HEK293 (cell line): Measurements from ENCODE around the gene NUDT8.

ENCODE experiments used
- GLI2 ChIP-seq: fragments of 450-650 bp; formaldehyde crosslinking; IDR thresholded peaks from 2 replicates; pipeline ENCODE4; 2017; ENCODE audit warnings: missing biosample characterization, missing genetic modification characterization, low read depth, borderline replicate concordance
- GLIS1 ChIP-seq: fragments of 450-650 bp; formaldehyde crosslinking; IDR thresholded peaks from 2 replicates; pipeline ENCODE4 v1.5.1; 2016; ENCODE audit warnings: missing biosample characterization, missing genetic modification characterization
- HOXC10 ChIP-seq: sonication (generic); formaldehyde crosslinking; IDR thresholded peaks from 2 replicates; pipeline ENCODE4 v1.8.1; 2023; ENCODE audit warnings: mild to moderate bottlenecking, missing genetic modification reagents
- KLF7 ChIP-seq: fragments of 450-650 bp; formaldehyde crosslinking; IDR thresholded peaks from 2 replicates; pipeline ENCODE4 v1.5.1; 2016; ENCODE audit warnings: missing biosample characterization, missing genetic modification characterization, borderline replicate concordance
- MYNN ChIP-seq: fragments of 450-650 bp; formaldehyde crosslinking; IDR thresholded peaks from 2 replicates; pipeline ENCODE4 v1.5.1; 2016; ENCODE audit warnings: missing biosample characterization, missing genetic modification characterization, borderline replicate concordance
- OSR2 ChIP-seq: fragments of 450-650 bp; formaldehyde crosslinking; IDR thresholded peaks from 2 replicates; pipeline ENCODE4 v1.5.1; 2016; ENCODE audit warnings: missing biosample characterization, missing genetic modification characterization
- PRDM1 ChIP-seq: fragments of 450-650 bp; formaldehyde crosslinking; IDR thresholded peaks from 2 replicates; pipeline ENCODE4; 2016; ENCODE audit warnings: missing biosample characterization, missing genetic modification characterization
- PRDM10 ChIP-seq: fragments of 450-650 bp; formaldehyde crosslinking; IDR thresholded peaks from 2 replicates; pipeline ENCODE4 v1.5.1; 2016; ENCODE audit warnings: missing biosample characterization, missing genetic modification characterization
- RBAK ChIP-seq: fragments of 450-650 bp; formaldehyde crosslinking; IDR thresholded peaks from 2 replicates; pipeline ENCODE4 v1.5.1; 2016; ENCODE audit warnings: missing biosample characterization, missing genetic modification characterization
- SCRT2 ChIP-seq: fragments of 450-650 bp; formaldehyde crosslinking; IDR thresholded peaks from 2 replicates; pipeline ENCODE4 v1.5.1; 2016; ENCODE audit warnings: missing biosample characterization, missing genetic modification characterization
- SETDB1 ChIP-seq: IDR thresholded peaks from one replicate; pipeline ENCODE4 v1.6.1; 2017; ENCODE audit warnings: mild to moderate bottlenecking, low read length, moderate library complexity, mixed read lengths; ENCODE audit not compliant: insufficient read length
- TSHZ1 ChIP-seq: fragments of 450-650 bp; formaldehyde crosslinking; IDR thresholded peaks from 2 replicates; pipeline ENCODE4 v1.5.1; 2016; ENCODE audit warnings: missing biosample characterization, missing genetic modification characterization, borderline replicate concordance
- ZBTB48 ChIP-seq: fragments of 450-650 bp; formaldehyde crosslinking; IDR thresholded peaks from 2 replicates; pipeline ENCODE4 v1.5.1; 2016; ENCODE audit warnings: missing biosample characterization, missing genetic modification characterization
- ZNF169 ChIP-seq: fragments of 450-650 bp; formaldehyde crosslinking; IDR thresholded peaks from 2 replicates; pipeline ENCODE4 v1.5.1; 2016; ENCODE audit warnings: missing biosample characterization, missing genetic modification characterization
- ZNF184 ChIP-seq: fragments of 450-650 bp; IDR thresholded peaks from 2 replicates; pipeline ENCODE4 v1.5.1; 2018; ENCODE audit warnings: missing biosample characterization, mild to moderate bottlenecking, missing genetic modification characterization
- ZNF23 ChIP-seq: fragments of 450-650 bp; formaldehyde crosslinking; IDR thresholded peaks from 2 replicates; pipeline ENCODE4 v1.5.1; 2016; ENCODE audit warnings: missing biosample characterization, missing genetic modification characterization, borderline replicate concordance
- ZNF248 ChIP-seq: fragments of 450-650 bp; formaldehyde crosslinking; IDR thresholded peaks from 2 replicates; pipeline ENCODE4 v1.5.1; 2017; ENCODE audit warnings: missing biosample characterization, missing genetic modification characterization
- ZNF391 ChIP-seq: fragments of 450-650 bp; formaldehyde crosslinking; IDR thresholded peaks from 2 replicates; pipeline ENCODE4 v1.5.1; 2016; ENCODE audit warnings: low read depth, missing biosample characterization, missing genetic modification characterization, borderline replicate concordance
- ZNF398 ChIP-seq: fragments of 450-650 bp; formaldehyde crosslinking; IDR thresholded peaks from 2 replicates; pipeline ENCODE4 v1.5.1; 2017; ENCODE audit warnings: missing biosample characterization, missing genetic modification characterization
- ZNF558 ChIP-seq: fragments of 450-650 bp; formaldehyde crosslinking; IDR thresholded peaks from 2 replicates; pipeline ENCODE4 v1.5.1; 2016; ENCODE audit warnings: missing biosample characterization, missing genetic modification characterization
- ZNF571 ChIP-seq: fragments of 450-650 bp; formaldehyde crosslinking; IDR thresholded peaks from 2 replicates; pipeline ENCODE4 v1.5.0; 2017; ENCODE audit warnings: missing biosample characterization, missing genetic modification characterization
- ZNF624 ChIP-seq: fragments of 450-650 bp; formaldehyde crosslinking; IDR thresholded peaks from 2 replicates; pipeline ENCODE4 v1.5.1; 2017; ENCODE audit warnings: missing biosample characterization, missing genetic modification characterization
- ZNF639 ChIP-seq: fragments of 450-650 bp; formaldehyde crosslinking; IDR thresholded peaks from 2 replicates; pipeline ENCODE4 v1.5.1; 2016; ENCODE audit warnings: missing biosample characterization, missing genetic modification characterization
- ZNF658 ChIP-seq: fragments of 450-650 bp; formaldehyde crosslinking; IDR thresholded peaks from 2 replicates; pipeline ENCODE4; 2016; ENCODE audit warnings: missing biosample characterization, missing genetic modification characterization
- ZNF776 ChIP-seq: fragments of 450-650 bp; formaldehyde crosslinking; IDR thresholded peaks from 2 replicates; pipeline ENCODE4 v1.5.0; 2017; ENCODE audit warnings: missing biosample characterization, missing genetic modification characterization, borderline replicate concordance
- ZSCAN4 ChIP-seq: fragments of 450-650 bp; formaldehyde crosslinking; IDR thresholded peaks from 2 replicates; pipeline ENCODE4 v1.5.1; 2017; ENCODE audit warnings: missing biosample characterization, missing genetic modification characterization
- ZSCAN5A ChIP-seq: fragments of 450-650 bp; formaldehyde crosslinking; IDR thresholded peaks from 2 replicates; pipeline ENCODE4 v1.5.1; 2016; ENCODE audit warnings: missing biosample characterization, missing genetic modification characterization
- ZXDB ChIP-seq: fragments of 450-650 bp; formaldehyde crosslinking; IDR thresholded peaks from 2 replicates; pipeline ENCODE4 v1.5.1; 2016; ENCODE audit warnings: missing biosample characterization, missing genetic modification characterization

The NUDT8 gene

GRCh38 chr11:67630228-67630942, 648 bp upstream of the NUDT8 start (continued):
- no peak for TF ChIP-seq ZNF639
- TF ChIP-seq ZNF398, result no peak
- no peak for TF ChIP-seq ZNF558 (tag by site-specific recombination)
- TF ChIP-seq PRDM10 (tag by site-specific recombination), result peak; percentile 74
- no peak for TF ChIP-seq GLI2 (tag by site-specific recombination)
- no peak for TF ChIP-seq ZNF571 (tag by site-specific recombination)
- TF ChIP-seq TSHZ1 (tag by site-specific recombination), result no peak
- no peak for TF ChIP-seq KLF7 (tag by site-specific recombination)
- TF ChIP-seq PRDM1 (tag by site-specific recombination), result no peak
- TF ChIP-seq ZNF248 (tag by site-specific recombination), result no peak
- TF ChIP-seq HOXC10 (CRISPR knock-in tag), result no peak
- no peak for TF ChIP-seq SCRT2 (tag by site-specific recombination)
- no peak for TF ChIP-seq ZNF169 (tag by site-specific recombination)
- no peak for TF ChIP-seq MYNN (tag by site-specific recombination)
- no peak for TF ChIP-seq ZNF624 (tag by site-specific recombination)
- no peak for TF ChIP-seq ZBTB48 (tag by site-specific recombination)
- TF ChIP-seq SETDB1, result no peak
- TF ChIP-seq GLIS1 (tag by site-specific recombination), result 0 out of 2 replicates have a peak, but pooled peaks have one; percentile 34
- no peak for TF ChIP-seq RBAK
- TF ChIP-seq ZNF184 (tag by site-specific recombination), result no peak
- no peak for TF ChIP-seq ZNF776 (tag by site-specific recombination)
- TF ChIP-seq ZXDB (tag by site-specific recombination), result peak; percentile 96
- TF ChIP-seq ZNF23 (tag by site-specific recombination), result no peak
- no peak for TF ChIP-seq OSR2 (tag by site-specific recombination)
- no peak for TF ChIP-seq ZSCAN5A (tag by site-specific recombination)
- TF ChIP-seq ZSCAN4 (tag by site-specific recombination), result no peak
- no peak for TF ChIP-seq ZNF658 (tag by site-specific recombination)
- peak; percentile 42; the same call in 1 of the 2 replicates for TF ChIP-seq ZNF391 (tag by site-specific recombination)
